C4-2B (cell line): ENCODE results near the gene PXDC1.

Source experiments
- H3K27ac ChIP-seq: fragments of 450-650 bp; 2 replicates; pipeline ENCODE4 v1.5.1; 2017
- ZFX ChIP-seq: fragments of 450-650 bp; IDR thresholded peaks from 2 replicates; pipeline ENCODE4 v1.6.1; 2017
- TF ChIP-seq, protein P1 (sequence below): fragments of 450-650 bp; conservative IDR thresholded peaks from 2 replicates; pipeline ENCODE4 v1.5.1; 2017; ENCODE audit warnings: mild to moderate bottlenecking

PXDC1 gene

GRCh38 chr6:3745566-3746118, 5.9 kb downstream of the PXDC1 start:
- no peak overlapping the region for H3K27ac ChIP-seq
- TF ChIP-seq ZFX, result no peak
- TF ChIP-seq, protein P1, sequence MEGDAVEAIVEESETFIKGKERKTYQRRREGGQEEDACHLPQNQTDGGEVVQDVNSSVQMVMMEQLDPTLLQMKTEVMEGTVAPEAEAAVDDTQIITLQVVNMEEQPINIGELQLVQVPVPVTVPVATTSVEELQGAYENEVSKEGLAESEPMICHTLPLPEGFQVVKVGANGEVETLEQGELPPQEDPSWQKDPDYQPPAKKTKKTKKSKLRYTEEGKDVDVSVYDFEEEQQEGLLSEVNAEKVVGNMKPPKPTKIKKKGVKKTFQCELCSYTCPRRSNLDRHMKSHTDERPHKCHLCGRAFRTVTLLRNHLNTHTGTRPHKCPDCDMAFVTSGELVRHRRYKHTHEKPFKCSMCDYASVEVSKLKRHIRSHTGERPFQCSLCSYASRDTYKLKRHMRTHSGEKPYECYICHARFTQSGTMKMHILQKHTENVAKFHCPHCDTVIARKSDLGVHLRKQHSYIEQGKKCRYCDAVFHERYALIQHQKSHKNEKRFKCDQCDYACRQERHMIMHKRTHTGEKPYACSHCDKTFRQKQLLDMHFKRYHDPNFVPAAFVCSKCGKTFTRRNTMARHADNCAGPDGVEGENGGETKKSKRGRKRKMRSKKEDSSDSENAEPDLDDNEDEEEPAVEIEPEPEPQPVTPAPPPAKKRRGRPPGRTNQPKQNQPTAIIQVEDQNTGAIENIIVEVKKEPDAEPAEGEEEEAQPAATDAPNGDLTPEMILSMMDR, result no peak

GRCh38 chr6:3744901-3745470, 6.5 kb downstream of the PXDC1 start:
- TF ChIP-seq, protein P1, result no peak
- TF ChIP-seq ZFX, result no peak
- no peak overlapping the region for H3K27ac ChIP-seq

DNA sequence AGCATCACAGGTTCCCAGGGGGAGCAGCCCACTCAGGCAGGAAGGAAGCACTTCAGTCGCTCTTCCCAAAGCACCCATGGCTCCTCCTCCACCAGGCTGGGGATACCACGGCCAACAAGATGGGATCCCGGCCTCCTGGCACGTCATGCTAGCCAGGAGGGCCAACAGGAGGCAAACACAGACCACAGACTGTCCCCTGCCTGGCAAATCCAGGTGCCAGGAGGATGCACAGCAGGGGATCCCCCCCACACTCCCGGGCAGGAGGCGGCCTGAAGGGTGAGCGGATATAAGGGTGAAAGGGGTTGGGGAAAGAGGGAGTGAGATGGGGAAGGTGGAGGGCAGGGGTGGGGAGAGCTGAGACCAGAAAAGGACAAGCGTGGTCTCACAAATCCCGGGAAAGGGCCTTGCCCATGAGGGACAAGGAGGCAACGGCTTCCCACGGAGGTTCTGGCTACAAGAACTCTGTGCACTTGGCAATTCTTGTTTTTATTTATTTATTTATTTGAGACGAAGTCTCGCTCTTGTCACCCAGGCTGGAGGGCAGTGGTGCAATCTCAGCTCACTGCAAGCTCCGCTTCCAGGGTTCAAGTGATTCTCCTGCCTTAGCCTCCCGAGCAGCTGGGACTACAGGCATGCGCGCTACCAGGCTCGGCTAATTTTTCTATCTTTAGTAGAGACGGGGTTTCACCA, 7.2 kb downstream of the PXDC1 start:
- no peak overlapping the region for H3K27ac ChIP-seq
- TF ChIP-seq ZFX, result no peak

DNA sequence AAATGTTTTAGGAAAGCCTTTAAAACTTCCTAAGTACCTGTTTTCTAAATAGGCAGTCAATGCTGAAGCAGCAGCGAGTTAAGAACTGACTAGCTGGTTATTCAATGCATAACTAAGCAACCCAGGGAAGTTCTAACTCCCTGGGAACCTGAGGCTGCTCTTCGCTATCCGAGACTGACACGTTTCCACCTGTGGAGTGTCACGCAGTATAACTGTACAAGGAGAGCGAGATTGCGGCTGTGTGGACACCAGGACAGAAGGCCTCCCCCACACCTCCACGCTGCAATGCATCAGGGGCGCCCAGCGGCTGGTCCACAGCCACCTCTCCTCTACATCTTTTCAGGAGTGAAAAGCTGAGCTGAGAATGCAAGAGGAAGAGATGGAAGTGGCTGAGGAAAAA, 8.0 kb downstream of the PXDC1 start:
- no peak overlapping the region for H3K27ac ChIP-seq
- TF ChIP-seq, protein P1, result no peak
- no peak for TF ChIP-seq ZFX

GRCh38 chr6:3742426-3743344, 8.8 kb downstream of the PXDC1 start:
- TF ChIP-seq, protein P1, result peak; percentile 95
- no peak for TF ChIP-seq ZFX
- H3K27ac ChIP-seq, result no peak overlapping the region

DNA sequence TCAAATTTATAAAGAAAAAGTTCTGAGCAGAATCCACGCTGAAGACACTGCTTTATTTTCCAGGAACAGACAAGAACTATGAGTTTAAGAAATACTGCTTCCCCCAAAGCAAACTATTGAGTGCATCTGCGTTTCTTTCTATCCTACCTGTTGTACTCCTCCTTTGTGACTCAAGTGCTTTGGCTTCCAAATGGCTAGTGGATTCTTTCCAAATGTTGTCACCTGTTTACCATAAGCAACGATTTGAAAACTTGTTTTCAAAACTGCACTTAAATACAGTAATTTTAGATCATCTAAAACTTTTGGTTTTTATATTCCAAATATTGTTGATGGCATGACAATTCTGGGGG, 9.5 kb downstream of the PXDC1 start:
- H3K27ac ChIP-seq, result no peak overlapping the region
- TF ChIP-seq, protein P1, result no peak
- TF ChIP-seq ZFX, result no peak

DNA sequence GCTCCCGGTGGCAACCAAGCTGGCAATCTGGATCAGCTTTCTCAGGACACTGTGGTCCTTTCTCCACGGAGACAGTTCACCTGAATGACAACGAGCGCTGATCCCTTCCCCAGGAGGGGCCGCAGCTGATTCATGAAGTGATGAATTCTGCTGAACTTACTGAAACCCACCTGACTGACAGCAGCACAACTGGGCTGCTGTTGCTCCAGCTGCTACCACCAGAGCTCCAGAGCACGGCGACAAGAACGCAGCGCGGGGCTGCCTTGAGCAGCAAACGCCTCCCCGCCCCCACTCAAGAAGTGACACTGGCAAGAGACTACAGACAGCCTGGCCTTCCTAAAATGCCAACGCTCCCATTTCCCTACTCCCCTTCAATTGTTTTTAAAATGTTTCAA, 10.0 kb downstream of the PXDC1 start:
- TF ChIP-seq, protein P1, result no peak
- no peak for TF ChIP-seq ZFX
- no peak overlapping the region; the same call in 1 of the 2 replicates for H3K27ac ChIP-seq
